Measurements from ENCODE around the gene ANKRD33B.

- TF ChIP-seq EZH2 (IDR thresholded peaks at IDR 0.05; ENCODE audit: borderline replicate concordance, low read depth, low read length, poor library complexity, severe bottlenecking) (no peak), CTCF (conservative IDR thresholded peaks at IDR 0.05; ENCODE audit: low read depth, low read length) (no peak)
Measured at GRCh38 chr5:10585518-10585915, 21.6 kb downstream of the ANKRD33B start.

Measured in A673 (cell line).